Measurements from ENCODE around the gene AGBL1.

Gene AGBL1

DNA sequence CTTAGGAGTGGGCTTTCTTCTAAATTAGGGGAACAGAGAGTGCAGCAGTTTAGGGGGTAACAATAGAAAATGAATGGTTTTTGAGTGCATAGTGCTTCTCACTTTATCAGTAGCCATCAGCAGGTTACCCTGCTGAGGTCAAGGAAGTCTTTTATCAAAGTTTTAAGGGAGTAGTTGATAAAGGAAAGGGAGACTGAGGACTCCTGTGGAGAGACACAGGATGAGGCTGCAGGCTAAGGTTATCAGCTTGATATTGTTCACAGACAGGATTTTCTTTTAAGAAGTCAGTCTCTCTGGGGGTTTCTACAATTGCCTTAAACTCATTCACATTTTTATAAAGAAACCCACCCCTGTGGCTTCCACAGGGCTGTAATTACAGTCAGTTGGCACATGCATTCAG, 205.0 kb downstream of the AGBL1 start:
- Mint-ChIP-seq H3K27ac (no peak overlapping the region), H3K9me3 (peaks cover 3% of the 10 kb centered on the region), H3K4me3 (no peak overlapping the region), H3K4me1 (no peaks in the 10 kb centered on the region), H3K36me3 (no peaks in the 10 kb centered on the region)
- DNase-seq (ENCODE audit: low spot score in 2 of 2) (no peak), ATAC-seq (no peak)

GRCh38 chr15:86295511-86295910, 215.8 kb downstream of the AGBL1 start:
- Mint-ChIP-seq H3K4me3 (no peak overlapping the region), H3K4me1 (no peaks in the 10 kb centered on the region), H3K9me3 (no peaks in the 10 kb centered on the region), H3K36me3 (no peaks in the 10 kb centered on the region), H3K27ac (no peak overlapping the region)
- ATAC-seq = no peak
- DNase-seq (ENCODE audit: low spot score in 2 of 2) = no peak

GRCh38 chr15:86296769-86297168, 217.1 kb downstream of the AGBL1 start:
- no peak overlapping the region for H3K27ac Mint-ChIP-seq
- H3K4me1 Mint-ChIP-seq = no peaks in the 10 kb centered on the region
- H3K9me3 Mint-ChIP-seq = no peaks in the 10 kb centered on the region
- no peak for ATAC-seq
- H3K4me3 Mint-ChIP-seq = no peak overlapping the region
- H3K36me3 Mint-ChIP-seq = no peaks in the 10 kb centered on the region
- no peak for DNase-seq (ENCODE audit: low spot score in 2 of 2)

- H3K9me3 Mint-ChIP-seq = no peaks in the 10 kb centered on the region
Observed at GRCh38 chr15:86300390-86301125, 220.9 kb downstream of the AGBL1 start.

GRCh38 chr15:86311568-86312280, 232.1 kb downstream of the AGBL1 start:
- Mint-ChIP-seq H3K9me3 (no peaks in the 10 kb centered on the region), H3K4me3 (no peak overlapping the region), H3K27ac (no peak overlapping the region), H3K4me1 (peaks cover 7% of the 10 kb centered on the region), H3K36me3 (no peaks in the 10 kb centered on the region)
- DNase-seq (ENCODE audit: low spot score in 2 of 2) (no peak), ATAC-seq (peak; percentile 85)

More at GRCh38 chr15:86300390-86301125, 220.9 kb downstream of the AGBL1 start:
- Mint-ChIP-seq H3K36me3 (no peaks in the 10 kb centered on the region), H3K4me1 (no peaks in the 10 kb centered on the region), H3K27ac (no peak overlapping the region), H3K4me3 (no peak overlapping the region)
- ATAC-seq (no peak), DNase-seq (ENCODE audit: low spot score in 2 of 2) (no peak)

DNA sequence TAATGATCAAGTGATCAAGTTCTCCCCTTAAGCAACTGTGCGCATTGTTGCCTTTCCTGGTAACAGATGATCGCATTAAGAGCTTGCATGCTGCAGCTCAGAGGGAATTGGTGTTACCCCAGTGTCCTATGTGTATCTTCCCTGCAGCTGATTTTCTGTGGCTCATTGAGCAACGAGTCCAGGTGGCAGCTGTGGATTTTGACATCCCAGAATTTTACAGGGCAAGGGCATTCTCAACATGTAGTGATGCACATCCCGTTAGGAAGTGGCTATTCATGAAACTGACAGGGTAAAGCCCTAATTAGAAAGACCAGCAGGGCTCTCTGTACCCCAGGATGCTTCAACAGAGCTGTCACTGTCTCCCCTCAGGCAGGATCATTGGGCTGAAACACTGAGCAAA, 232.8 kb downstream of the AGBL1 start:
- Mint-ChIP-seq H3K4me3 (no peak overlapping the region), H3K36me3 (no peaks in the 10 kb centered on the region), H3K9me3 (peaks cover 3% of the 10 kb centered on the region), H3K4me1 (peaks cover 13% of the 10 kb centered on the region), H3K27ac (no peak overlapping the region)
- DNase-seq (ENCODE audit: low spot score in 2 of 2) (no peak), ATAC-seq (no peak)

DNA sequence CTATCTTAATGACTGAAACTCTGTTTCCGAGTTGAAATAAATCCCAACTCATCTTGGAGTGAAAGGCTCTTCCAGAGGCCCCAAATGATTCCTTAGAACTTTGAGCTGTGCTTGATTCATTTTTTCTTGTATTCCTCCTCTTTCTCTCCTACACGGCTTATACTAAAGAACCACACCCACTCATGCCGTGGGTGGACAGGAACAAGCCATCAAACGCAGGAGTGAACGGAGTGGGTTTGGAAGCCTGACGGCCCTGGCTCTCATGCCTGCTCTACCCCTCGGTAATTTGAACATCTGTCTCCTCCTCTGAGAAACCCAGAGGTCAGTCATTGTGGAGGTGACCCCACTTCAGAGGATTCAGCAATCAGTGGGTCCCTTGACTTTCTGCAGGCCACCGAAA, 236.5 kb downstream of the AGBL1 start:
- peaks cover 13% of the 10 kb centered on the region for H3K4me1 Mint-ChIP-seq
- peak overlapping the region; percentile 5 for H3K27ac Mint-ChIP-seq
- ATAC-seq (no peak), DNase-seq (ENCODE audit: low spot score in 2 of 2) (no peak)
- peaks cover 3% of the 10 kb centered on the region for H3K9me3 Mint-ChIP-seq
- peak overlapping the region; percentile 1 for H3K4me3 Mint-ChIP-seq
- no peaks in the 10 kb centered on the region for H3K36me3 Mint-ChIP-seq

DNA sequence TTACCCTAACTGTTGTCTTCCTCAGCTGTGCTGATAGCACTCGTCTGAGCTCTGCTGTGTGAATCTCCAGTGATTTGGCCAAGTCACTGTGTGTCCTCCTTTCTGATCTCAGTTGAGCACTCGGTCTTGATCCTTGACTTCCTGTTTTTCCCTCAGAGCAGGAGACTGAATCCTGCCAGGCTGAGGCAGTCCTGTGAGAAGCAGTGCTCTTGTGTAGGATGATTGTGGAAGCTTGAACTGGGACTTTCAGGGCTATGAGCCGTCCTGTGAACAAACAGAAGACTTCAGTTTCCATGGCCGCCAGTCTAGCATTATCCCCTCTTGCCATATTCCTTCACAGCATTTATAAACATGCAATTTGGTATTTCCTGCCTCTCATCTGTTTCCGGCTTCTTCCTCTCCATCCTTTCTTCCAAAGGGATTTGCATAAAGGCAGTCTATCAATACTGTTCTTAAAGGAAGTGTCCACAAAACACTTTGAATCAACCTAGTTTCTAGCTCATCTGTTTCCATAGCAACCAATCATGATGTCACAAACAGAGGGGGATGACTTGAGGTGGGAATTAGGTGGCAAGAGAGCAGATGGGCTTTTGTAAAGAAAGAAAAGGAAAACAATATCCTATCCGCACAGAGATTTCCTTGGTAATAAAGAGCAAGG, 237.2 kb downstream of the AGBL1 start:
- Mint-ChIP-seq H3K9me3 (peaks cover 3% of the 10 kb centered on the region), H3K36me3 (no peaks in the 10 kb centered on the region), H3K4me1 (peaks cover 13% of the 10 kb centered on the region), H3K27ac (peak overlapping the region; percentile 5), H3K4me3 (peak overlapping the region; percentile 1)
- no peak for ATAC-seq
- DNase-seq (ENCODE audit: low spot score in 2 of 2) = no peak

- Mint-ChIP-seq H3K4me1 (peaks cover 13% of the 10 kb centered on the region), H3K36me3 (no peaks in the 10 kb centered on the region), H3K27ac (peak overlapping the region; percentile 5), H3K4me3 (no peak overlapping the region), H3K9me3 (peaks cover 3% of the 10 kb centered on the region)
- ATAC-seq (no peak), DNase-seq (ENCODE audit: low spot score in 2 of 2) (no peak)
Observed at GRCh38 chr15:86317384-86317740, 237.7 kb downstream of the AGBL1 start.

GRCh38 chr15:86322629-86323028, 243.0 kb downstream of the AGBL1 start:
- DNase-seq (ENCODE audit: low spot score in 2 of 2) = no peak
- no peak overlapping the region for H3K4me3 Mint-ChIP-seq
- H3K4me1 Mint-ChIP-seq = no peaks in the 10 kb centered on the region
- H3K36me3 Mint-ChIP-seq = no peaks in the 10 kb centered on the region
- no peak for ATAC-seq
- peaks cover 4% of the 10 kb centered on the region for H3K9me3 Mint-ChIP-seq
- no peak overlapping the region for H3K27ac Mint-ChIP-seq

GRCh38 chr15:86327230-86327865, 247.7 kb downstream of the AGBL1 start:
- no peaks in the 10 kb centered on the region for H3K36me3 Mint-ChIP-seq
- H3K27ac Mint-ChIP-seq = no peak overlapping the region

GRCh38 chr15:86328658-86329057, 249.0 kb downstream of the AGBL1 start:
- no peak for ATAC-seq
- Mint-ChIP-seq H3K4me3 (no peak overlapping the region), H3K4me1 (peaks cover 5% of the 10 kb centered on the region), H3K36me3 (no peaks in the 10 kb centered on the region), H3K27ac (no peak overlapping the region), H3K9me3 (peaks cover 6% of the 10 kb centered on the region)
- DNase-seq (ENCODE audit: low spot score in 2 of 2) = no peak

More at GRCh38 chr15:86327230-86327865, 247.7 kb downstream of the AGBL1 start:
- ATAC-seq = no peak
- no peak for DNase-seq (ENCODE audit: low spot score in 2 of 2)
- Mint-ChIP-seq H3K9me3 (peaks cover 6% of the 10 kb centered on the region), H3K4me3 (no peak overlapping the region), H3K4me1 (no peaks in the 10 kb centered on the region)

DNA sequence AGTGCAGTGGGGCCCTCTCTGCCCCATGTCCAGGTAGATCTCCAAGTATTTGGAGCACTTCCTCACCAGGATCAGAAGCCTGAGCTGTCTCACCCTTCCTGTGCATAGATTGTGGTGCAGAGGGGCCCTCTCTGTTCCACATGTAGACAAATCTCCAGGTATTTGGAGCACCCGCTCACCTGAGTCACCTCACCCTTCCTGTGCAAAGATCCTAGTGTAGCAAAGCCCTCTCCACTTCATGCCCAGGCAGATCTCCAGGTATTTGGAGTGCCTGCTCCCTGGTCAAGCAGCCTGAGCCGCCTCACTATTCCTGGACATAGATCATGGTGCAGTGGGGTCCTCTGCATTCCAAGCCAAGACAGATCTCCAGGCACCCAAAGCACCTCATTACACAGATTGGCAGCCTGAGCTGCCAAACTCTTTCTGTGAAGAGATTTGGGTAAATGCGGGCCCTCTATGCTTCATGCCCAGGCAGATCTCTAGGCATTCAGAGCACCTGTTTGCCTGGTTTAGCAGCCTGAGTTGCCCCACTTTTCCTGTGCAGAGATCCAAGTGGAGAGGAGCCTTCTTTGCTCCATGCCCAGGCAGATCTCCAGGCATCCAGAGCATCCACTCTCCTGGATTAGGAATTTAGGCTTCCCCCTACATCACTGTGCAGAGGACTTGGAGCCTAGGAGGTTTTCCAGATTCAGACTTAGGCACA, 249.8 kb downstream of the AGBL1 start:
- Mint-ChIP-seq H3K27ac (no peak overlapping the region), H3K36me3 (no peaks in the 10 kb centered on the region), H3K9me3 (peaks cover 6% of the 10 kb centered on the region), H3K4me3 (no peak overlapping the region), H3K4me1 (peaks cover 13% of the 10 kb centered on the region)
- ATAC-seq = no peak
- DNase-seq (ENCODE audit: low spot score in 2 of 2) = no peak

GRCh38 chr15:86333819-86334218, 254.1 kb downstream of the AGBL1 start:
- H3K4me1 Mint-ChIP-seq = peaks cover 30% of the 10 kb centered on the region
- H3K36me3 Mint-ChIP-seq = no peaks in the 10 kb centered on the region
- ATAC-seq (peak; percentile 58), DNase-seq (ENCODE audit: low spot score in 2 of 2) (no peak)
- H3K4me3 Mint-ChIP-seq = no peak overlapping the region
- peak overlapping the region; percentile 17 for H3K27ac Mint-ChIP-seq
- H3K9me3 Mint-ChIP-seq = peaks cover 7% of the 10 kb centered on the region

Data from stimulated activated effector memory CD8-positive, alpha-beta T cell treated with anti-CD3 and anti-CD28 coated beads, Interleukin-12 subunit alpha, Interleukin-12 subunit beta, amount 100 ng/mL, for 72 hours (primary cell).